WTC11 (cell line): ENCODE results near the gene CLN6. TPM values are rescaled to one million over a fixed set of nuclear protein-coding genes. Genes with fewer than 3 reads are reported as not detected.

Source experiments
- ATAC-seq: fragments of 200-7000 bp; cut with Tn5 transposase; 2 replicates; pipeline ENCODE4 v1.10.0; 2021; ENCODE audit warnings: mild to moderate bottlenecking, moderate library complexity
- CTCF ChIA-PET: fragments of 300-600 bp; sonication (Branson Sonifier 250); formaldehyde crosslinking; loops from one replicate; lab custom pipeline; 2021; ENCODE audit warnings: antibody characterized with exemption; lab: Charles Lee
- POLR2A ChIA-PET: fragments of 350-600 bp; sonication (Branson Sonifier 250); formaldehyde crosslinking; loops from one replicate; lab custom pipeline; 2021; ENCODE audit warnings: antibody characterized with exemption; lab: Charles Lee
- DNase-seq: peaks from one replicate; pipeline ENCODE4 v3.0.0; 2021; ENCODE audit warnings: low spot score
- H3K27ac Mint-ChIP-seq: 2 replicates; pipeline ENCODE4 v1.8.0; 2021; ENCODE audit warnings: mixed read lengths
- H3K27me3 Mint-ChIP-seq: 2 replicates; pipeline ENCODE4 v1.8.0; 2021; ENCODE audit warnings: low read depth, mild to moderate bottlenecking, moderate library complexity, mixed read lengths
- H3K36me3 Mint-ChIP-seq: 2 replicates; pipeline ENCODE4 v1.8.0; 2021; ENCODE audit warnings: mixed read lengths
- H3K4me1 Mint-ChIP-seq: 2 replicates; pipeline ENCODE4 v1.8.0; 2022; ENCODE audit warnings: mixed read lengths
- H3K4me3 Mint-ChIP-seq: 2 replicates; pipeline ENCODE4 v1.8.0; 2021; ENCODE audit warnings: mild to moderate bottlenecking, moderate library complexity, mixed read lengths
- H3K9me3 Mint-ChIP-seq: 2 replicates; pipeline ENCODE4 v1.8.0; 2021; ENCODE audit warnings: mixed read lengths
- ARID4B ChIP-seq: sonication (generic); formaldehyde crosslinking; IDR thresholded peaks from 2 replicates; pipeline ENCODE4 v1.8.0; 2023; ENCODE audit warnings: missing genetic modification reagents, mild to moderate bottlenecking, borderline replicate concordance
- ELF4 ChIP-seq: sonication (generic); formaldehyde crosslinking; IDR thresholded peaks from 2 replicates; pipeline ENCODE4 v1.8.1; 2022; ENCODE audit warnings: low read depth, mild to moderate bottlenecking, moderate library complexity, missing genetic modification reagents
- GABPB1 ChIP-seq: sonication (generic); formaldehyde crosslinking; IDR thresholded peaks from 2 replicates; pipeline ENCODE4 v1.8.1; 2023; ENCODE audit warnings: mild to moderate bottlenecking, missing genetic modification reagents
- IRF2 ChIP-seq: sonication (generic); formaldehyde crosslinking; IDR thresholded peaks from 2 replicates; pipeline ENCODE4 v1.8.0; 2022; ENCODE audit warnings: low read depth, missing genetic modification reagents, borderline replicate concordance
- JAZF1 ChIP-seq: fragments of 250-450 bp; sonication (Bioruptor Pico); IDR thresholded peaks from 2 replicates; pipeline ENCODE4 v1.9.0; 2021; ENCODE audit warnings: moderate library complexity, mild to moderate bottlenecking, inconsistent platforms
- MYBL2 ChIP-seq: sonication (generic); formaldehyde crosslinking; IDR thresholded peaks from 2 replicates; pipeline ENCODE4 v1.8.1; 2023; ENCODE audit warnings: mild to moderate bottlenecking, moderate library complexity, missing genetic modification reagents
- OVOL2 ChIP-seq: fragments of 250-450 bp; sonication (Bioruptor Pico); IDR thresholded peaks from 2 replicates; pipeline ENCODE4 v1.9.0; 2021; ENCODE audit warnings: mild to moderate bottlenecking, borderline replicate concordance
- TEAD1 ChIP-seq: sonication (generic); formaldehyde crosslinking; IDR thresholded peaks from 2 replicates; pipeline ENCODE4 v1.8.0; 2022; ENCODE audit warnings: mild to moderate bottlenecking, missing genetic modification reagents
- TP53 ChIP-seq: sonication (generic); formaldehyde crosslinking; IDR thresholded peaks from 2 replicates; pipeline ENCODE4 v1.8.1; 2023; ENCODE audit warnings: mild to moderate bottlenecking, missing genetic modification reagents
- ZNF121 ChIP-seq: sonication (generic); formaldehyde crosslinking; IDR thresholded peaks from 2 replicates; pipeline ENCODE4 v1.8.0; 2023; ENCODE audit warnings: missing genetic modification reagents
- ZNF219 ChIP-seq: sonication (generic); formaldehyde crosslinking; IDR thresholded peaks from 2 replicates; pipeline ENCODE4 v1.8.0; 2023; ENCODE audit warnings: missing genetic modification reagents, mild to moderate bottlenecking, borderline replicate concordance
- ZNF671 ChIP-seq: fragments of 250-450 bp; sonication (Bioruptor Pico); IDR thresholded peaks from 2 replicates; pipeline ENCODE4 v1.8.0; 2021; ENCODE audit warnings: mild to moderate bottlenecking
- total RNA-seq: library from RNA; stranded (reverse); gene quantifications from 3 replicates; pipeline ENCODE4 v1.2.3, GENCODE V29; 2021
- TF ChIP-seq, protein P1 (sequence below): fragments of 250-450 bp; sonication (Bioruptor Pico); IDR thresholded peaks from 2 replicates; pipeline ENCODE4 v1.9.0; 2021; ENCODE audit warnings: mild to moderate bottlenecking
- TF ChIP-seq, protein P2 (sequence below): sonication (generic); formaldehyde crosslinking; conservative IDR thresholded peaks from 2 replicates; pipeline ENCODE4 v1.8.1; 2023; ENCODE audit warnings: mild to moderate bottlenecking, low read depth, missing genetic modification reagents, moderate library complexity
- TF ChIP-seq, protein P3 (sequence below): fragments of 250-450 bp; sonication (Bioruptor Pico); IDR thresholded peaks from 2 replicates; pipeline ENCODE4 v1.9.0; 2021; ENCODE audit warnings: mild to moderate bottlenecking, borderline replicate concordance
- TF ChIP-seq, protein P4 (sequence below): sonication (generic); formaldehyde crosslinking; IDR thresholded peaks from 2 replicates; pipeline ENCODE4 v1.8.0; 2023; ENCODE audit warnings: missing genetic modification reagents
- TF ChIP-seq, protein P5 (sequence below): fragments of 250-450 bp; sonication (Bioruptor Pico); IDR thresholded peaks from 2 replicates; pipeline ENCODE4 v2.1.2; 2022; ENCODE audit warnings: mild to moderate bottlenecking, moderate library complexity

Gene CLN6
- total RNA-seq, 1 experiment from 2014 or later: 50.2 TPM

GRCh38 chr15:68231102-68231818, 1.7 kb upstream of the CLN6 start:
- POLR2A ChIA-PET: no interaction called here
- Mint-ChIP-seq H3K4me3 (peak overlapping the region; percentile 84; the same call in 1 of the 2 replicates), H3K27ac (no peak overlapping the region), H3K9me3 (no peaks in the 10 kb centered on the region), H3K27me3 (peaks cover 14% of the 10 kb centered on the region)
- TF ChIP-seq TEAD1 (CRISPR knock-in tag) (no peak), ARID4B (CRISPR knock-in tag) (no peak)
- TF ChIP-seq, protein P1, sequence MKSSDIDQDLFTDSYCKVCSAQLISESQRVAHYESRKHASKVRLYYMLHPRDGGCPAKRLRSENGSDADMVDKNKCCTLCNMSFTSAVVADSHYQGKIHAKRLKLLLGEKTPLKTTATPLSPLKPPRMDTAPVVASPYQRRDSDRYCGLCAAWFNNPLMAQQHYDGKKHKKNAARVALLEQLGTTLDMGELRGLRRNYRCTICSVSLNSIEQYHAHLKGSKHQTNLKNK: no peak
- TF ChIP-seq, all 79 proteins: peak for 0
- no peak for ATAC-seq
- H3K36me3 Mint-ChIP-seq: no peaks in the 10 kb centered on the region
- H3K4me1 Mint-ChIP-seq: peaks cover 31% of the 10 kb centered on the region
- DNase-seq: no peak
- CTCF ChIA-PET: interaction anchor here (0.8 to 2.1 kb wide), 3 partner anchors 75 to 85 kb away, joined by 3 to 7 read pairs (median 3); no protein-coding TSS in a partner anchor

DNA sequence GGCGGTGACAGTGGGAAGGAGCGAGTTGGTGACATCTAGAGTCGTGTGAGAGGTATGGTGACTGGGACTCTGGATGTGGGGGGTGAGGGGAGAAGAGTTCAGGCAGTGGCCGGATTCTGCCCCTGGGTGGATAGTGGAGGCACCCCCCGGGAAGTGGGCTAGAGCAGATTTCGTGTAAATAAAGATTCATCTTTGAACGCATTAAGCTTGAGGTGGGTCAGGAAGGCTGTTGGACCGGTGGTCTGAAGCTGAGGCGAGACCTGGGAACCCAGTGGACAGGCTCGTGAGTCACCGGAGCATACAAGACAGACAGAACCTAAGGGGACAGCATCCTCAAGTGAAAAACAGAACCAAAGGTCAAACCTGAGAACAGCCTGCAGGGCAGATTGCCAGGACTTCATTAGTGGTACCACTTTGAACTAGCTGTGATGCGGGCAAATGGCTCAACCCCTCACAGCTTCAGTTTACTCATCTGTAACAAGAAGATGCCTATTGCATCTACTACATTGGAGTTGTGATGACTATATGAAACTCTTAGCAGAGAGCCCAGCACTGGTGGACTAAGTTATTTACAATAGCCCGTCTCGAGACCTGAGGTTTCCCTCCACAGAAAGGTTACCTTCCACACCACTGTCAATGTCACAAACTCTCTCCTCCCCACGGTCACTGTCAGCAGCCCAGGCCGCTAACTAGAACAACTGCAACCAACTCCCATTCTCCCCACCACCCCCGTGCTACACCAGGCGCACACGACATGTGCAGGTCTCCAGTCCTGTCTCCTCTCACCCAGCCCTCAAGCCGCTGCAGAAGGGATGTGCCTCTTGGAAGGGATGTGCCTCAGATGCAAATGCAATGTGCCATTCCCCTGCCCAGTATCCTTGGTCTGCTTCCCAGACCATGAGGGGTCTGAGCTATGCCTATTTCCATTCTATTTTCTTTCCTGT, 901 bp upstream of the CLN6 start:
- ATAC-seq (no peak), DNase-seq (no peak)
- Mint-ChIP-seq H3K9me3 (no peaks in the 10 kb centered on the region), H3K36me3 (no peaks in the 10 kb centered on the region), H3K27me3 (peaks cover 14% of the 10 kb centered on the region), H3K27ac (peak overlapping the region; percentile 85), H3K4me3 (peak overlapping the region; percentile 84), H3K4me1 (peaks cover 31% of the 10 kb centered on the region)
- ChIA-PET POLR2A (interaction anchor here (2.0 kb wide), 1 partner anchor 27 kb away, joined by 8 read pairs; no protein-coding TSS in a partner anchor), CTCF (interaction anchor here (0.8 to 6.9 kb wide), 5 partner anchors 19 to 76 kb away, joined by 3 to 33 read pairs (median 7); no protein-coding TSS in a partner anchor)
- TF ChIP-seq, protein P2, sequence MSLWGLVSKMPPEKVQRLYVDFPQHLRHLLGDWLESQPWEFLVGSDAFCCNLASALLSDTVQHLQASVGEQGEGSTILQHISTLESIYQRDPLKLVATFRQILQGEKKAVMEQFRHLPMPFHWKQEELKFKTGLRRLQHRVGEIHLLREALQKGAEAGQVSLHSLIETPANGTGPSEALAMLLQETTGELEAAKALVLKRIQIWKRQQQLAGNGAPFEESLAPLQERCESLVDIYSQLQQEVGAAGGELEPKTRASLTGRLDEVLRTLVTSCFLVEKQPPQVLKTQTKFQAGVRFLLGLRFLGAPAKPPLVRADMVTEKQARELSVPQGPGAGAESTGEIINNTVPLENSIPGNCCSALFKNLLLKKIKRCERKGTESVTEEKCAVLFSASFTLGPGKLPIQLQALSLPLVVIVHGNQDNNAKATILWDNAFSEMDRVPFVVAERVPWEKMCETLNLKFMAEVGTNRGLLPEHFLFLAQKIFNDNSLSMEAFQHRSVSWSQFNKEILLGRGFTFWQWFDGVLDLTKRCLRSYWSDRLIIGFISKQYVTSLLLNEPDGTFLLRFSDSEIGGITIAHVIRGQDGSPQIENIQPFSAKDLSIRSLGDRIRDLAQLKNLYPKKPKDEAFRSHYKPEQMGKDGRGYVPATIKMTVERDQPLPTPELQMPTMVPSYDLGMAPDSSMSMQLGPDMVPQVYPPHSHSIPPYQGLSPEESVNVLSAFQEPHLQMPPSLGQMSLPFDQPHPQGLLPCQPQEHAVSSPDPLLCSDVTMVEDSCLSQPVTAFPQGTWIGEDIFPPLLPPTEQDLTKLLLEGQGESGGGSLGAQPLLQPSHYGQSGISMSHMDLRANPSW (CRISPR knock-in tag): no peak
- TF ChIP-seq GABPB1 (CRISPR knock-in tag) (no peak), TP53 (CRISPR knock-in tag) (no peak), IRF2 (no peak), TEAD1 (CRISPR knock-in tag) (no peak), OVOL2 (CRISPR knock-in tag) (no peak), ZNF671 (CRISPR knock-in tag) (no peak), ZNF121 (CRISPR knock-in tag) (no peak), ELF4 (CRISPR knock-in tag) (no peak), MYBL2 (no peak), ZNF219 (CRISPR knock-in tag) (no peak), JAZF1 (CRISPR knock-in tag) (no peak)
- TF ChIP-seq, protein P3, sequence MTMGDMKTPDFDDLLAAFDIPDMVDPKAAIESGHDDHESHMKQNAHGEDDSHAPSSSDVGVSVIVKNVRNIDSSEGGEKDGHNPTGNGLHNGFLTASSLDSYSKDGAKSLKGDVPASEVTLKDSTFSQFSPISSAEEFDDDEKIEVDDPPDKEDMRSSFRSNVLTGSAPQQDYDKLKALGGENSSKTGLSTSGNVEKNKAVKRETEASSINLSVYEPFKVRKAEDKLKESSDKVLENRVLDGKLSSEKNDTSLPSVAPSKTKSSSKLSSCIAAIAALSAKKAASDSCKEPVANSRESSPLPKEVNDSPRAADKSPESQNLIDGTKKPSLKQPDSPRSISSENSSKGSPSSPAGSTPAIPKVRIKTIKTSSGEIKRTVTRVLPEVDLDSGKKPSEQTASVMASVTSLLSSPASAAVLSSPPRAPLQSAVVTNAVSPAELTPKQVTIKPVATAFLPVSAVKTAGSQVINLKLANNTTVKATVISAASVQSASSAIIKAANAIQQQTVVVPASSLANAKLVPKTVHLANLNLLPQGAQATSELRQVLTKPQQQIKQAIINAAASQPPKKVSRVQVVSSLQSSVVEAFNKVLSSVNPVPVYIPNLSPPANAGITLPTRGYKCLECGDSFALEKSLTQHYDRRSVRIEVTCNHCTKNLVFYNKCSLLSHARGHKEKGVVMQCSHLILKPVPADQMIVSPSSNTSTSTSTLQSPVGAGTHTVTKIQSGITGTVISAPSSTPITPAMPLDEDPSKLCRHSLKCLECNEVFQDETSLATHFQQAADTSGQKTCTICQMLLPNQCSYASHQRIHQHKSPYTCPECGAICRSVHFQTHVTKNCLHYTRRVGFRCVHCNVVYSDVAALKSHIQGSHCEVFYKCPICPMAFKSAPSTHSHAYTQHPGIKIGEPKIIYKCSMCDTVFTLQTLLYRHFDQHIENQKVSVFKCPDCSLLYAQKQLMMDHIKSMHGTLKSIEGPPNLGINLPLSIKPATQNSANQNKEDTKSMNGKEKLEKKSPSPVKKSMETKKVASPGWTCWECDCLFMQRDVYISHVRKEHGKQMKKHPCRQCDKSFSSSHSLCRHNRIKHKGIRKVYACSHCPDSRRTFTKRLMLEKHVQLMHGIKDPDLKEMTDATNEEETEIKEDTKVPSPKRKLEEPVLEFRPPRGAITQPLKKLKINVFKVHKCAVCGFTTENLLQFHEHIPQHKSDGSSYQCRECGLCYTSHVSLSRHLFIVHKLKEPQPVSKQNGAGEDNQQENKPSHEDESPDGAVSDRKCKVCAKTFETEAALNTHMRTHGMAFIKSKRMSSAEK (CRISPR knock-in tag): no peak
- TF ChIP-seq, protein P4, sequence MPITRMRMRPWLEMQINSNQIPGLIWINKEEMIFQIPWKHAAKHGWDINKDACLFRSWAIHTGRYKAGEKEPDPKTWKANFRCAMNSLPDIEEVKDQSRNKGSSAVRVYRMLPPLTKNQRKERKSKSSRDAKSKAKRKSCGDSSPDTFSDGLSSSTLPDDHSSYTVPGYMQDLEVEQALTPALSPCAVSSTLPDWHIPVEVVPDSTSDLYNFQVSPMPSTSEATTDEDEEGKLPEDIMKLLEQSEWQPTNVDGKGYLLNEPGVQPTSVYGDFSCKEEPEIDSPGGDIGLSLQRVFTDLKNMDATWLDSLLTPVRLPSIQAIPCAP: no peak
- TF ChIP-seq, protein P5, sequence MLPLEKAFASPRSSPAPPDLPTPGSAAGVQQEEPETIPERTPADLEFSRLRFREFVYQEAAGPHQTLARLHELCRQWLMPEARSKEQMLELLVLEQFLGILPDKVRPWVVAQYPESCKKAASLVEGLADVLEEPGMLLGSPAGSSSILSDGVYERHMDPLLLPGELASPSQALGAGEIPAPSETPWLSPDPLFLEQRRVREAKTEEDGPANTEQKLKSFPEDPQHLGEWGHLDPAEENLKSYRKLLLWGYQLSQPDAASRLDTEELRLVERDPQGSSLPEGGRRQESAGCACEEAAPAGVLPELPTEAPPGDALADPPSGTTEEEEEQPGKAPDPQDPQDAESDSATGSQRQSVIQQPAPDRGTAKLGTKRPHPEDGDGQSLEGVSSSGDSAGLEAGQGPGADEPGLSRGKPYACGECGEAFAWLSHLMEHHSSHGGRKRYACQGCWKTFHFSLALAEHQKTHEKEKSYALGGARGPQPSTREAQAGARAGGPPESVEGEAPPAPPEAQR: no peak
